ENCODE measurements around the gene NRAP. TPM values are rescaled to one million over a fixed set of nuclear protein-coding genes. Genes with fewer than 3 reads are reported as not detected.

NRAP gene
- total RNA-seq, 2 donors from 2014 or later = 229 to 610 TPM

DNA sequence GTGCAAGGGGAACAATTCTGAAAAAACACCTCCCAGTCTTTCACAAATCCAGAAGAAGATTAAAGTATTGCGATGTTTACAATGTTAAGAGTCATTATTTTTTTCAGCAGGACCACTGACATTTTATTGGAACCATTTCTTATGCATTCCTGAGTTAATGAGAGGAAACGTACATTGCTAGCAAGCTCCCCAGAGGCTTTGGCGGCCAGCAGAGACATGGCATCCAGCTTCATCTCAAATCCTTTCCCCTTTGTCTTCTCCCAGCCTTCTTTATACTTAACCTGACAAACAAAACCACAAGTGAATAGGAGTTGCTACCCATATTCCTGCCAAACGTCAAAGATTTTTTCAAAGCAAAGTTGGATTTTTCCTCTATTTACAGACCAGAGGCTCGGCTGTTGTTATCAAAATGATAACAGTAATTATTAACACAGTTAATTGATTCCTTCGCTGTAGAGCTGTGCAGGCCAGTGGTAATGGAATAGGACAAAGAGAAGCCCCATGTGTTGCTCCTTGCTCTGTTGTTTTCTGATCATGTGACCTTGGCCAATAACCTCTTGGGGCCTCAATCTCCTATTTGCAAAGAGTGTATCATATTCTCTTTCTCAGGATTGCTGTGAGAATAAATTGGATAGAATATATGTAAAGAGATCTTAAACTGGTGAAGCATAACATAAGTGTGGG lies 32.0 kb downstream of the NRAP start:
- no peak for DNase-seq (ENCODE audit: low spot score)

DNA sequence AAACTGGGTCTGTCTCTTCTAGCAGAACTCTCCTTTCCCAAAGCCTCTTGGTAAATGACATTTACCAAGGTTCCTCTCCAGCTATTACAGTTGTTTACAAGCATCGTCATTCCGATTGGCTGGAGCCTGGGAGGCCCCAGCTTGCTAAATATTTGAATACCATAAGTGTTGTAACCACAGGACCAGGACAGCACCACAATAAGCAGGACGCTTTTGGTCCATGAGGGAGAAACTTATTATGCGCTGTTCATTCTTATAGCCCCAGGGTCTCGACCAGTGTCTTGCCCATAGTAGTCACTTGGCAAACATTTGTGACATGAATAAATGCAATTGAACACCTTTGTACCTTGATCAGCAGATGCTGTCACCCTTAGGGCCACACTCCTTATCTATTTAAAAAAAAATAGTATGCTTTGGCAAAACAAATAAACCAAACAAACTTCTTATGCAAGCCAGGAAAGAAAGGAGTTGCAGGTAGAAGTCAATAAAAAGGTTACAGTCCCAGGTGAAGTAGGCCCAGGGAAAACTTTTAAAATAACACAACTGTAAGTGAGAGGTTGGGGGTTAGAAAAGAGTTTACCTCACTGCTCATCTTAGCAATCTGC lies 32.8 kb downstream of the NRAP start:
- H3K36me3 ChIP-seq = peaks cover 72% of the 10 kb centered on the region
- H3K27me3 ChIP-seq = no peaks in the 10 kb centered on the region
- no peak overlapping the region for H3K4me3 ChIP-seq
- H3K4me1 ChIP-seq = peaks cover 0 to 31% of the 10 kb centered on the region in 2 donors
- TF ChIP-seq, protein P1, sequence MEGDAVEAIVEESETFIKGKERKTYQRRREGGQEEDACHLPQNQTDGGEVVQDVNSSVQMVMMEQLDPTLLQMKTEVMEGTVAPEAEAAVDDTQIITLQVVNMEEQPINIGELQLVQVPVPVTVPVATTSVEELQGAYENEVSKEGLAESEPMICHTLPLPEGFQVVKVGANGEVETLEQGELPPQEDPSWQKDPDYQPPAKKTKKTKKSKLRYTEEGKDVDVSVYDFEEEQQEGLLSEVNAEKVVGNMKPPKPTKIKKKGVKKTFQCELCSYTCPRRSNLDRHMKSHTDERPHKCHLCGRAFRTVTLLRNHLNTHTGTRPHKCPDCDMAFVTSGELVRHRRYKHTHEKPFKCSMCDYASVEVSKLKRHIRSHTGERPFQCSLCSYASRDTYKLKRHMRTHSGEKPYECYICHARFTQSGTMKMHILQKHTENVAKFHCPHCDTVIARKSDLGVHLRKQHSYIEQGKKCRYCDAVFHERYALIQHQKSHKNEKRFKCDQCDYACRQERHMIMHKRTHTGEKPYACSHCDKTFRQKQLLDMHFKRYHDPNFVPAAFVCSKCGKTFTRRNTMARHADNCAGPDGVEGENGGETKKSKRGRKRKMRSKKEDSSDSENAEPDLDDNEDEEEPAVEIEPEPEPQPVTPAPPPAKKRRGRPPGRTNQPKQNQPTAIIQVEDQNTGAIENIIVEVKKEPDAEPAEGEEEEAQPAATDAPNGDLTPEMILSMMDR (IDR thresholded peaks at IDR 0.05) = no peak
- peak overlapping the region in 1 of 2 donors; percentile 25 for H3K27ac ChIP-seq
- DNase-seq (ENCODE audit: low spot score) = no peak
- H3K9me3 ChIP-seq = no peaks in the 10 kb centered on the region

More for the DNA sequence above, 32.0 kb downstream of the NRAP start:
- Histone ChIP-seq H3K27ac (peak overlapping the region in 1 of 2 donors; percentile 25), H3K9me3 (no peaks in the 10 kb centered on the region), H3K27me3 (no peaks in the 10 kb centered on the region), H3K4me1 (peaks cover 0 to 23% of the 10 kb centered on the region in 2 donors), H3K4me3 (no peak overlapping the region), H3K36me3 (peaks cover 74% of the 10 kb centered on the region)
- TF ChIP-seq, protein P1 (IDR thresholded peaks at IDR 0.05) = no peak

GRCh38 chr10:113628607-113629153 lies 35.2 kb downstream of the NRAP start:
- peak overlapping the region; percentile 57 to 76 for H3K27ac ChIP-seq
- H3K9me3 ChIP-seq = no peaks in the 10 kb centered on the region
- H3K27me3 ChIP-seq = no peaks in the 10 kb centered on the region
- peaks cover 78% of the 10 kb centered on the region for H3K36me3 ChIP-seq
- H3K4me3 ChIP-seq = no peak overlapping the region
- TF ChIP-seq, protein P1 (IDR thresholded peaks at IDR 0.05) = no peak
- peaks cover 0 to 31% of the 10 kb centered on the region in 2 donors for H3K4me1 ChIP-seq
- DNase-seq (ENCODE audit: low spot score) = no peak

DNA sequence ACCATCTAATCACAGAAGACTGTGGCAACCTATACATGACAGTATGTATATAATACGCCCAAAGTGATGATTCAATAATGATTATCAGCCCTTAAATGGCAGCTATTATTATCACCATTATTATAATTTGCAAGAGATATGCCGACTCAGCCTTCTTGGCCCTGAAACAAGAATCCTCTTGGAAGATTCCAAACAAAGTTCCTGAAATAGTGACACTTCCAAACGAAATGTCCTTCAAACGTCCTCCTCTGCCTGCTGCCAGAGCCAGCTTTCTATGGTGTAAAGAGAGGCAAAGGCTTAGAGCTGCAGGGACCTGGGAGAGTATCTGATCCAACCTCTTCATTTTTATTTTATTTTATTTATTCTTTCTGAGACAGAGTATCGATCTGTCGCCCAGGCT lies 36.0 kb downstream of the NRAP start:
- no peaks in the 10 kb centered on the region for H3K9me3 ChIP-seq
- H3K27ac ChIP-seq = peak overlapping the region; percentile 57 to 76
- H3K36me3 ChIP-seq = peaks cover 77% of the 10 kb centered on the region

GRCh38 chr10:113626809-113627355 lies 37.0 kb downstream of the NRAP start:
- Histone ChIP-seq H3K27me3 (no peaks in the 10 kb centered on the region), H3K4me1 (peaks cover 0 to 31% of the 10 kb centered on the region in 2 donors), H3K36me3 (peaks cover 70% of the 10 kb centered on the region), H3K9me3 (no peaks in the 10 kb centered on the region), H3K27ac (peak overlapping the region; percentile 57 to 76), H3K4me3 (no peak overlapping the region)
- TF ChIP-seq, protein P1 (IDR thresholded peaks at IDR 0.05) = no peak
- no peak for DNase-seq (ENCODE audit: low spot score)

More for the DNA sequence above, 36.0 kb downstream of the NRAP start:
- DNase-seq (ENCODE audit: low spot score) = no peak
- TF ChIP-seq, protein P1 (IDR thresholded peaks at IDR 0.05) = no peak
- H3K27me3 ChIP-seq = no peaks in the 10 kb centered on the region
- no peak overlapping the region for H3K4me3 ChIP-seq
- peaks cover 0 to 31% of the 10 kb centered on the region in 2 donors for H3K4me1 ChIP-seq

All from right atrium auricular region (tissue), 2 donors.